Kidney epithelial cell (primary cell): ENCODE results near the gene FKRP. TPM values are rescaled to one million over a fixed set of nuclear protein-coding genes. Genes with fewer than 3 reads are reported as not detected.

Experiments
- DNase-seq: peaks from one replicate; pipeline ENCODE4 v3.0.0-alpha.2; 2010; ENCODE audit warnings: low read depth
- H3K27me3 ChIP-seq: 2 replicates; pipeline ENCODE4 v1.6.0; 2011; ENCODE audit warnings: low read length; ENCODE audit not compliant: control insufficient read depth, insufficient read depth
- H3K36me3 ChIP-seq: 2 replicates; pipeline ENCODE4 v1.5.1; 2011; ENCODE audit warnings: low read length; ENCODE audit not compliant: control insufficient read depth, insufficient read depth
- H3K4me3 ChIP-seq: 2 replicates; pipeline ENCODE4 v1.5.1; 2011; ENCODE audit warnings: low read depth, mild to moderate bottlenecking, control low read depth, low read length
- total RNA-seq: library from RNA; depleted of rRNA; stranded (reverse); fragments of >200 nt; gene quantifications from 2 replicates; pipeline ENCODE4 v1.2.3, GENCODE V29; 2015
- TF ChIP-seq, protein P1 (sequence below): IDR thresholded peaks from 2 replicates; pipeline ENCODE4 v1.5.1; 2011; ENCODE audit warnings: mild to moderate bottlenecking, moderate library complexity, low read length, control low read depth, inconsistent platforms; ENCODE audit not compliant: insufficient read depth, poor library complexity, severe bottlenecking

FKRP gene
- total RNA-seq, 1 donor from 2014 or later: 25.7 TPM

DNA sequence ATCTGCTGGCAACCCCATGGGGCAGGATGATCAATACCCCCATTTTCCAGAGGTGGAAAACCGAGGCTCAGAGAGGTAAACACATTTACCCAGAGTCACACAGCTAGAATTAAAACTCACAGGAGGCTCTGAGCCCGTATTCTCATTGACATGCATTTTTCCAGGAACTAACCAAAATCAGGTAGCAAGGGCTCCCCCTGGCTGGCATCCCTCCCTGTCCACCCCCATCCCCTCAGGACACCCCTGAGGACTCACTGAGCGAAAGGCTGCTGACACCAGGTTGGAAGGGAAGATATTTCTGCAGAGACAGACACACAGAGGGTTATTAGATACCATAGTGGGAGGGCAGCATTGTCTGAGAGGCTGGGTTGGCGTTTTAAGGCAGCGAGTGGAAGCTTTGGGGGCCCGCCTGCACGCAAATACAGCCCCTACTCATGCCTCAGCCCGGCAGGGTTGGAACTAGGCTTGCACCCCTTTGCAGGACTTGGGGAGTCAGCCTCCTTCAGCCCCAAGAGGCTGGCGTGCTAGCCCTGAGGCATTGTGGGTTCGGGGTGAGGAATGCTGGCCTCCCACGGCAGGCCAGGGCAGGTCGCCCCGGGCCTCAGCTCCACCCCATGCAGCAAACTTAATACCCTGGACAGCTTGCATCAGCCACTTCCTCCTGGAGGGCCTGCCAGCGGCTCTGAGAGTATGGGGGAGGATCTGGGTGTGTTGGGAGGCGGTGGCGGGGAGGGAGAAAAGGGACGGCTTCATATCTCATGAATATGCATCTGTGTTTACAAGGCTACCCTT, 38.6 kb downstream of the FKRP start:
- peak; percentile 71 for DNase-seq
- TF ChIP-seq, protein P1, sequence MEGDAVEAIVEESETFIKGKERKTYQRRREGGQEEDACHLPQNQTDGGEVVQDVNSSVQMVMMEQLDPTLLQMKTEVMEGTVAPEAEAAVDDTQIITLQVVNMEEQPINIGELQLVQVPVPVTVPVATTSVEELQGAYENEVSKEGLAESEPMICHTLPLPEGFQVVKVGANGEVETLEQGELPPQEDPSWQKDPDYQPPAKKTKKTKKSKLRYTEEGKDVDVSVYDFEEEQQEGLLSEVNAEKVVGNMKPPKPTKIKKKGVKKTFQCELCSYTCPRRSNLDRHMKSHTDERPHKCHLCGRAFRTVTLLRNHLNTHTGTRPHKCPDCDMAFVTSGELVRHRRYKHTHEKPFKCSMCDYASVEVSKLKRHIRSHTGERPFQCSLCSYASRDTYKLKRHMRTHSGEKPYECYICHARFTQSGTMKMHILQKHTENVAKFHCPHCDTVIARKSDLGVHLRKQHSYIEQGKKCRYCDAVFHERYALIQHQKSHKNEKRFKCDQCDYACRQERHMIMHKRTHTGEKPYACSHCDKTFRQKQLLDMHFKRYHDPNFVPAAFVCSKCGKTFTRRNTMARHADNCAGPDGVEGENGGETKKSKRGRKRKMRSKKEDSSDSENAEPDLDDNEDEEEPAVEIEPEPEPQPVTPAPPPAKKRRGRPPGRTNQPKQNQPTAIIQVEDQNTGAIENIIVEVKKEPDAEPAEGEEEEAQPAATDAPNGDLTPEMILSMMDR: peak; percentile 58
- Histone ChIP-seq H3K4me3 (peak overlapping the region; percentile 25), H3K36me3 (no peaks in the 10 kb centered on the region), H3K27me3 (no peaks in the 10 kb centered on the region)

DNA sequence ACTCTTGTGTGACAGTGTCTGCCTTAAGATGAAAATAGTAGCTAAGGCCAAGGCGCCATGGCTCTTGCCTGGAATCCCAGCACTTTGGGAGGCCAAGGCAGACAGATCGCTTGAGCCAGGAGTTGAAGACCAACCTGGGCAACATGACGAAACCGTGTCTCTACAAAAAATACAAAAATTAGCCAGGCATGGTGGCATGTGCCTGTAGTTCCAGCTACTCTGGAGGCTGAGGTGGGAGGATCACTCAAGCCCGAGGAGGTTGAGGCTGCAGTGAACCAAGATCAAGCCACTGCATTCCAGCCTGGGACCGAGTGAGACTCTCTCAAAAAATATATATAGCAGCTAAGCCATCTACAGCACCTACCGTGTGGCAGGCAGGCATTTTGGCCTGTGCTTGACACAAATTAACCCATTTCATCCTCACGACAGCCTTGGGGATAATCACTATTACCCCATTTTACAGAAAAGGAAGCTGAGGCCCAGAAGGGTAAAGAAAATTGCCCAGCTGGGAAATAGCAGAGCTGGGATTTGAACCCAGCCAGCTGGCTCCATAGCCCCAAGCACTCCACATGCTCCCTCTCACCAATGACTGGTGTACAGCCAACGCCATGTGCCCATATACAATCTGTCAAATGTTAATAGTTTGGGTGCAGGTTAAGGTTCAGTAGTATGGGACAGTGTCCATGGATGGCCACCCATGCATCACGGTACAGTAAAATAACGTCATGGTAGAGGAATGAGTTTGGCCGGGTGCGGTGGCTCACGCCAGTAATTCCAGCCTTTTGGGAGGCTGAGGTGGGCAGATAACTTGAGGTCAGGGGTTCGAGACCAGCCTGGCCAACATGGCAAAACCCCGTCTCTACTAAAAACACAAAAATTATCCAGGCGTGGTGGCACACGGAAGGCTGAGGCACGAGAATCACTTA, 39.5 kb downstream of the FKRP start:
- H3K4me3 ChIP-seq: no peak overlapping the region
- no peak for DNase-seq
- no peaks in the 10 kb centered on the region for H3K36me3 ChIP-seq
- TF ChIP-seq, protein P1: no peak
- H3K27me3 ChIP-seq: no peaks in the 10 kb centered on the region

DNA sequence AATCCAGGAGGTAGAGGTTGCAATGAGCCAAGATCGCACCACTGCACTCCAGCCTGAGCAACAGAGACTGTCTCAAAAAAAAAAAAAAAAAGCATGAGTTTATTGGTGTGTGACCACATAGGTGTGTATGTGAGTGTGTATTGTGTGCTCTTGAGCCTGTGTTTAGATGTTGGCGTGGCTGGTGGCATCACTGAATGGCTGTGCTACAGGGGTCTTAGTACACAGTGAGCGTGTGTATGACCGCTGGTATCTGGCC, 40.1 kb downstream of the FKRP start:
- H3K4me3 ChIP-seq: peak overlapping the region; percentile 72
- no peak for DNase-seq
- TF ChIP-seq, protein P1: no peak
- H3K27me3 ChIP-seq: no peaks in the 10 kb centered on the region
- H3K36me3 ChIP-seq: no peaks in the 10 kb centered on the region

DNA sequence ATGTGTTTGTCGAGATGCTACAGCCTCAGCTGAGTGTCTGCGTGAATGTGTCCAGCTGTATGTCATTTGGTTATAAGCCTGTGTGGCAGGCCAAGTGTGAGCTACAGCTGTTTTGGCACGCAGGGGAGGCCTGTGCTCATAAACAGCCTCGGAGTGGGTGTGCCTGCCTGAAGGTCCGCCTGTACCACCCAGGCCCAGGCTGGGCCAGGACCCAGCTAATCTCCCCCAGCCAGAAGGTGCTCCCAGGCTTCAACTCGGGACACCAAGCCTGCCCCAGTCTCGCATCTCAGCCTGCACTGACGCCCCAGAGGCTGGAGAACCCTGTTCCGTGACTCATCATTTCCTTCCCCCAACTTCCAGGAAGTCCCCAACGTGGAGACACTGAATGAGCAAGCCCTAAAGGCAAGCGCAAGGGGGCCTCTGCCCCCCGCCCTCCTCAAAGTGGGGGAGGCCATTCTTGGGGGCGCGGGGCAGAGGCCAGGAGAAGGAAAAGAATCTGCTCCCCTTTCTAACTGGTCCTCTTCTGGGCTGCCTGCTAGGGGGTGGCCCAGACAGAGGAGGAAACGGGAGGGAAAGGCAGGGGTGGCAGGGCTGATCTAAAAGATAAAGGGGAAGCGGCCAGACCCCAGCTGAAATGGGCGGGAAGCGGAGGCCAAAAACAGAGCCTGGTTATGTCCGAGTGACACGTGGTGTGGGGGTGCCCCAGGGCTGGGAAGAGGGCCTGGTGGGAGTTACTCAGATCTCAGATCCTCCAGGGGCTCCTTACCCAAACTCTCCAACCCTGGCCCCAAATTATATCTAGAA, 40.6 kb downstream of the FKRP start:
- no peak for DNase-seq
- no peaks in the 10 kb centered on the region for H3K36me3 ChIP-seq
- TF ChIP-seq, protein P1: no peak

DNA sequence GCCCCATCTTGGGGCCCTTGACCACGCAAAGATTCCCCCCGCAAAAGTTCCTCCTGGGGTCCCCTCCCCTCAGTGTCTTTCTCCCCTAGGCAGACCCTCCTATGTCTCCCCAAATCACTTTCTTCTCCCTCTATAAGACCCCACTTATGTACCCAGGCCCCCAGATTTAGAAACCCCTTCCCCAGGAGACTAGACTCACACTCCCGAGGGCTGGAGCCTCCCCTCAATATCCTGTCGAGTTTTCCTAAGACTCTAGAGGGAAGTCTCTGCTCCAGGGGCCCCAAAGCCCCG, 41.1 kb downstream of the FKRP start:
- Histone ChIP-seq H3K4me3 (peak overlapping the region; percentile 72), H3K36me3 (no peaks in the 10 kb centered on the region), H3K27me3 (no peaks in the 10 kb centered on the region)
- TF ChIP-seq, protein P1: no peak
- no peak for DNase-seq

More for the DNA sequence above, 40.6 kb downstream of the FKRP start:
- Histone ChIP-seq H3K4me3 (peak overlapping the region; percentile 72), H3K27me3 (no peaks in the 10 kb centered on the region)
